Brain microvascular endothelial cell (primary cell): ENCODE measurements around the gene CEP192.
"Not testable (repeated sequence)": the region's sequence is repeated elsewhere in the genome, so short reads cannot be mapped to it uniquely, and the experiment has no call there.

ENCODE experiments used
- DNase-seq: peaks from one replicate; pipeline ENCODE4 v3.0.0-alpha.2; 2020
- H3K27ac ChIP-seq: fragments of 250-450 bp; sonication (Bioruptor Pico); 2 replicates; pipeline ENCODE4 v1.5.1; 2020; ENCODE audit warnings: mild to moderate bottlenecking, moderate library complexity
- H3K27me3 ChIP-seq: fragments of 250-450 bp; sonication (Bioruptor Pico); replicated peaks from 2 replicates; pipeline ENCODE4 v1.5.1; 2020; ENCODE audit warnings: mild to moderate bottlenecking
- H3K36me3 ChIP-seq: fragments of 250-450 bp; sonication (Bioruptor Pico); replicated peaks from 2 replicates; pipeline ENCODE4 v1.5.1; 2020; ENCODE audit warnings: mild to moderate bottlenecking
- H3K4me3 ChIP-seq: 2 replicates; pipeline ENCODE4 v1.5.1; 2011; ENCODE audit warnings: low read depth, mild to moderate bottlenecking, control low read depth, low read length, moderate library complexity
- in situ Hi-C: cut with HindIII; loops from 2 replicates; pipeline ENCODE4 v1.10.0; 2017; ENCODE audit warnings: low sequenced_read_pairs, low pct_ligation_motif_present
- TF ChIP-seq, protein P1 (sequence below): IDR thresholded peaks from 2 replicates; pipeline ENCODE4 v1.5.1; 2011; ENCODE audit warnings: low read depth, mild to moderate bottlenecking, moderate library complexity, low read length, control low read depth, inconsistent platforms; ENCODE audit errors: missing control alignments

Gene CEP192

DNA sequence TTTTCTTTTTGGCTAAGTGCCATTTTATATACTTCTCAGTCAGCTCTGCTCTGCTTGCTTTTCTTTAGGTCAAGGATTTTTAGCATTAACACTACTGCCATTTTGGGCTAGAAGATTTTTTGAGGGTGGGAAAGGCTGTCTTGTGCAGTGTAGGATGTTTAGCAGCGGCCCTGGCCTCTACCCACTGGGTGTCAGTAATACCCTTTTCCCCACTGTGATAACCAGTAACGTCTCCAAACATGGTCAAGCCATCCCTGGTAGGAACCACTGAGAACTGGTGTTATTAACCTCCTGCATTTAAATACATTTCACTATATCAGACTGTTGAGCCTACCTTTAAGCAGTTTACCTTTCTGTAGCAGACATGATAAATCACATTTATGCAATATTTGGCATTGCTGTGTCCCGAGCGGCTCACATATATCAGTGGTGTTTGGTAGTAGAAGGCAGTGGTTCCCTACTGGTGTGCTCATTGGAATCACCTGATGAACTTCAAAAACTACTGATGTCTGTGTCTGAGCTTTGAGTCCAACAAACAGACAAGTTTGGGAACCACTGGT lies 70.5 kb downstream of the CEP192 start:
- no peak for DNase-seq
- TF ChIP-seq, protein P1, sequence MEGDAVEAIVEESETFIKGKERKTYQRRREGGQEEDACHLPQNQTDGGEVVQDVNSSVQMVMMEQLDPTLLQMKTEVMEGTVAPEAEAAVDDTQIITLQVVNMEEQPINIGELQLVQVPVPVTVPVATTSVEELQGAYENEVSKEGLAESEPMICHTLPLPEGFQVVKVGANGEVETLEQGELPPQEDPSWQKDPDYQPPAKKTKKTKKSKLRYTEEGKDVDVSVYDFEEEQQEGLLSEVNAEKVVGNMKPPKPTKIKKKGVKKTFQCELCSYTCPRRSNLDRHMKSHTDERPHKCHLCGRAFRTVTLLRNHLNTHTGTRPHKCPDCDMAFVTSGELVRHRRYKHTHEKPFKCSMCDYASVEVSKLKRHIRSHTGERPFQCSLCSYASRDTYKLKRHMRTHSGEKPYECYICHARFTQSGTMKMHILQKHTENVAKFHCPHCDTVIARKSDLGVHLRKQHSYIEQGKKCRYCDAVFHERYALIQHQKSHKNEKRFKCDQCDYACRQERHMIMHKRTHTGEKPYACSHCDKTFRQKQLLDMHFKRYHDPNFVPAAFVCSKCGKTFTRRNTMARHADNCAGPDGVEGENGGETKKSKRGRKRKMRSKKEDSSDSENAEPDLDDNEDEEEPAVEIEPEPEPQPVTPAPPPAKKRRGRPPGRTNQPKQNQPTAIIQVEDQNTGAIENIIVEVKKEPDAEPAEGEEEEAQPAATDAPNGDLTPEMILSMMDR, result no peak
- H3K36me3 ChIP-seq, result peaks cover 18% of the 10 kb centered on the region
- H3K4me3 ChIP-seq, result no peak overlapping the region
- in situ Hi-C loops, result no loop called here
- no peak overlapping the region for H3K27ac ChIP-seq
- H3K27me3 ChIP-seq, result no peaks in the 10 kb centered on the region

DNA sequence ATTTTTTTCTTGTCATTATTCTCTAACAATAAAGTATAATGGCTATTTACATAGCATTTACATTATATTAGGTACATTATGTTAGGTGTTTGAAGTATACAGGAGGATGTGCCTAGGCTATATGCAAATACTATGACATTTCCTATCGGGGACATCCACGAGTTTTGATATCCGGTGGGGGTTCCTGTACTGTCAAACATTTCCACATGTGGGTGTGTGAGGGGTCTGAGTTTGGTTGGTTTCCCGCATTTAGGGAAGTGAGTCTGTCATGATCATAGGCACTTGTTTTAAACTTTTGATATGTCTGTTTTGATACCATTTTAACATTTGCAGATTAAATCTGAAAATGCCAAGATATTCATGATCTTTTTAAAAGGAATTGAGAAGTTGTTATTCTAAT lies 76.0 kb downstream of the CEP192 start:
- H3K4me3 ChIP-seq, result no peak overlapping the region
- DNase-seq, result no peak
- peaks cover 24% of the 10 kb centered on the region for H3K36me3 ChIP-seq
- TF ChIP-seq, protein P1, result no peak
- no peaks in the 10 kb centered on the region for H3K27me3 ChIP-seq
- in situ Hi-C loops, result no loop called here
- no peak overlapping the region for H3K27ac ChIP-seq

DNA sequence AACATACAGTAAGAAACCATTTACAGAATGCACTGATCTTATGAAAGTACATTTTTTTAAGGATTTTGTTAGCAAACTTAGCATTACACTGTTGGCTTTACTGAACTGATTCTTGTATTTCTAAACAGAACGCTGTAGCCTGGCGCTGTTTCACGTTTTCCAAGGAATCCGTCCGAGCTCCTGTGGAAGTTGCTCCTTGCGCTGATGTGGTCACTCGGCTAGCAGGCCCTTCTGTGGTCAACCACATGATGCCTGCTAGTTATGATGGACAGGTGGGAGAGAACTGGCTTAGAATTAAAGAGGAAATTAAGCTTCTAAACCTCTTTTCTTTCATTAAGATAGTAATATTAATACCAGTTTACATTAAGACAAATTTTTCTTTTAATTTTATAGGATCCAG lies 76.8 kb downstream of the CEP192 start:
- no peak for DNase-seq
- Histone ChIP-seq H3K4me3 (no peak overlapping the region), H3K36me3 (peaks cover 29% of the 10 kb centered on the region), H3K27me3 (no peaks in the 10 kb centered on the region), H3K27ac (no peak overlapping the region)
- in situ Hi-C loops, result no loop called here
- TF ChIP-seq, protein P1, result no peak

DNA sequence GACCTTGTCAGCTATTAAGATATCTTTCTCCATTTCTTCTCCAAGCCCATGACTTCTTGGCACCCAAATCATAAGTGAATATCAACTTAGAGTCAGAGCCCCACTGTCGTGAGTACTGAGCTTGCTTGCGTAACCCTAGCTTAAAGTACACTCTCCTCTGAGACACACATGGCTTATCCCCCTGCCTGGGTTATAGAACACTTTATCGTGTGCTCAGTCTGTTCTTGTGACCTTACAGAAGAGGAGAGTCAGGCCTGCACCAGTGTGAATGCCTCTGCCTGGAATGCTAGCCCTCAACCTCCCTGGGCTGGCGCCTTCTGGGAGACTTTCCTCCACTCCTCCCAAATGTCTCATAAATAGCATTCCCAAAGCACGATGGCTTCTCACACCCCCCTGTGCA lies 79.3 kb downstream of the CEP192 start:
- H3K36me3 ChIP-seq, result peaks cover 31% of the 10 kb centered on the region

DNA sequence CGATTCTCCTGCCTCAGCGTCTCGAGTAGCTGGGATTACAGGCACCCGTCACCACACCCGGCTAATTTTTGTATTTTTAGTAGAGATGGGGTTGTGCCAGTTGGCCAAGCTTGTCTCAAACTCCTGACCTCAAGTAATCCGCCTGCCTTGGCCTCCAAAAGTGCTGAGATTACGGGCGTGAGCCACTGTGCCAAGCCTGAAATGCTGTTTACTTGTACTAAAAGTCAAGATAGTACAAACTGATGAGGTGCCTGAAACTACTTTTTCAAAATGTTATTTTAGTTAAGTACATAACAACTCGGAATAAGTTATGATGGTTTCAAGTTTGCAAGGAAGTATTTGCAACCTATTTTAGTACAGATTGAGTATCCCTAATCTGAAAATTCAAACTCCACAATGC lies 85.7 kb downstream of the CEP192 start:
- Histone ChIP-seq H3K36me3 (peaks cover 10% of the 10 kb centered on the region), H3K27ac (no peak overlapping the region), H3K27me3 (no peaks in the 10 kb centered on the region), H3K4me3 (no peak overlapping the region)
- TF ChIP-seq, protein P1, result no peak
- DNase-seq, result no peak
- in situ Hi-C loops, result no loop called here

More for the DNA sequence above, 79.3 kb downstream of the CEP192 start:
- DNase-seq, result no peak
- Histone ChIP-seq H3K4me3 (no peak overlapping the region), H3K27me3 (no peaks in the 10 kb centered on the region), H3K27ac (no peak overlapping the region)
- TF ChIP-seq, protein P1, result no peak
- in situ Hi-C loops, result no loop called here

DNA sequence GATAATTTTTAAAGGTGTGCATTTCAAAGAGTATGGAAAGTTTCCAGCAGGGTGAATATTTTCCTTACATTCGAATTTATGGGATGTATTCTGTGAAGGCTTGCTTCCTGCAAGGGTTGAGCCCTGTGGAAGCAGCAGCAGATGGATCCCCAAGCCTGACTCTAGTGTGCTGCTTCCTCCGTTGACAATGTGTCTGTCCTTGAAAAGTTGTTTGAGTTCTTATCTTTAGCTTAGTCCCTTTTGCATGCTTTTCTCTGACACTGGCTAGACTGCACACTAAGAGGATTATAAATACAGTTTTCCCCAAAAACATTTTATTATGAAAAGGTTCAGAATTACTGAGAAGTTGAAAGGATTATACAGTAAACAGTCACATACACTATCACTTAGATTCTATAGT lies 86.3 kb downstream of the CEP192 start:
- no peak for DNase-seq
- H3K27ac ChIP-seq, result no peak overlapping the region
- H3K4me3 ChIP-seq, result no peak overlapping the region
- TF ChIP-seq, protein P1, result no peak
- in situ Hi-C loops, result no loop called here
- H3K27me3 ChIP-seq, result no peaks in the 10 kb centered on the region
- peaks cover 7% of the 10 kb centered on the region for H3K36me3 ChIP-seq

DNA sequence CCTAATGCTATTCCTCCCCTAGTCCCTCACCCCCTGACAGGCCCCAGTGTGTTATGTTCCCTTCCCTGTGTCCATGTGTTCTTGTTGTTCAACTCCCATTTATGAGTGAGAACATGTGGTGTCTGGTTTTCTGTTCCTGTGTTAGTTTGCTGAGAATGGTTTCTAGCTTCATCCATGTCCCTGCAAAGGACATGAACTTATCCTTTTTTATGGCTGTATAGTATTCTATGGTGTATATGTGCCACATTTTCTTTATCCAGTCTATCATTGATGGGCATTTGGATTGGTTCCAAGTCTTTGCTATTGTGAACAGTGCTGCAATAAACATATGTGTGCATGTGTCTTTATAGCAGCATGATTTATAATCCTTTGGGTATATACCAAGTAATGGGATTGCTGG lies 86.9 kb downstream of the CEP192 start:
- H3K36me3 ChIP-seq, DNase-seq, in situ Hi-C loops, H3K27me3 ChIP-seq, H3K27ac ChIP-seq, H3K4me3 ChIP-seq: not testable (repeated sequence)
